Subcutaneous adipose tissue (tissue), 4 donors: ENCODE data around the gene TCEAL9. TPM values are rescaled to one million over a fixed set of nuclear protein-coding genes. Genes with fewer than 3 reads are reported as not detected.

Source experiments
- total RNA-seq, 4 donors: library from RNA; depleted of rRNA; stranded (reverse); fragments of >200 nt; gene quantifications; one replicate each; pipeline ENCODE4 v1.1.0, GENCODE V29; 2016
- TF ChIP-seq, protein P1 (sequence below): fragments of 450-650 bp; IDR thresholded peaks from one replicate; pipeline ENCODE4 v1.5.1; 2016; ENCODE audit warnings: low read depth, mild to moderate bottlenecking, control low read depth, antibody characterized with exemption, moderate library complexity

Gene TCEAL9, protein sequence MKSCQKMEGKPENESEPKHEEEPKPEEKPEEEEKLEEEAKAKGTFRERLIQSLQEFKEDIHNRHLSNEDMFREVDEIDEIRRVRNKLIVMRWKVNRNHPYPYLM
- 10 to 100 TPM; 38.8 to 90.0 (median 60.0) TPM for total RNA-seq

DNA sequence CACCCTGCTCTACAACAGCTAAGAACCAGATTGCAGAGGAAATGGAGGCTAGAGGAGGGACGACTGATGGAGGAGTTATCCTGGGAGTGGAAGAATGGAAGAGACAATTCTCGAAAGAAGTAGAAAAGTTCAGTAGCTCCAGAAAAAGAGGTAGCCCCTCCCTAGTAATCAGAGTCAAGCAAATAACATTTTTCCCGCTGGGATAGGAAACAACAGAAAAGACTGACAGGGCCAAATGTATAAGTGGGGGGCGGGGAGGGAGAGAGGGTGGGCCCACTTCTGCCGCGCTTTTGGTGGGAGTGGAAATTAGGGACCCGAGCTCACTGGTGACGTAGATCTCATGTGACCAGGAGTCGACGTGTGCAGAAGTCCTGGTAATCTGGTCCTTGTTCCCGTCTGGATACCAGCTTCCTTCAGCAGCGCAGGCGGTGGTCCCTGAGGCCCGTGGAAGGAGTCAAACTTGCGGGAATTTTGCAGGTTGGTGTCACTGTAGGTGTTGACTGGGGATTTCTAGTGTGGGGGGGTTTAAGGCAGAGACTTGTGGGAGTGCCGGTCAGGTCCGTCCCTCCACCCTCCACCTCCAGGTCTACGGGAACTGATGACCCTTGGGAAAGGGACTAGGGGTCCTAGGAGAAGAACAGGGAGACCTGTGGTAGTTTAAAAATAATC, at the start of gene TCEAL9:
TSS of gene TCEAL9 (plus strand) at position 377 of the 669 bp plus-strand sequence. CDS start 1,179 bp downstream, outside the sequence.
- TF ChIP-seq, protein P1, sequence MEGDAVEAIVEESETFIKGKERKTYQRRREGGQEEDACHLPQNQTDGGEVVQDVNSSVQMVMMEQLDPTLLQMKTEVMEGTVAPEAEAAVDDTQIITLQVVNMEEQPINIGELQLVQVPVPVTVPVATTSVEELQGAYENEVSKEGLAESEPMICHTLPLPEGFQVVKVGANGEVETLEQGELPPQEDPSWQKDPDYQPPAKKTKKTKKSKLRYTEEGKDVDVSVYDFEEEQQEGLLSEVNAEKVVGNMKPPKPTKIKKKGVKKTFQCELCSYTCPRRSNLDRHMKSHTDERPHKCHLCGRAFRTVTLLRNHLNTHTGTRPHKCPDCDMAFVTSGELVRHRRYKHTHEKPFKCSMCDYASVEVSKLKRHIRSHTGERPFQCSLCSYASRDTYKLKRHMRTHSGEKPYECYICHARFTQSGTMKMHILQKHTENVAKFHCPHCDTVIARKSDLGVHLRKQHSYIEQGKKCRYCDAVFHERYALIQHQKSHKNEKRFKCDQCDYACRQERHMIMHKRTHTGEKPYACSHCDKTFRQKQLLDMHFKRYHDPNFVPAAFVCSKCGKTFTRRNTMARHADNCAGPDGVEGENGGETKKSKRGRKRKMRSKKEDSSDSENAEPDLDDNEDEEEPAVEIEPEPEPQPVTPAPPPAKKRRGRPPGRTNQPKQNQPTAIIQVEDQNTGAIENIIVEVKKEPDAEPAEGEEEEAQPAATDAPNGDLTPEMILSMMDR: no peak

DNA sequence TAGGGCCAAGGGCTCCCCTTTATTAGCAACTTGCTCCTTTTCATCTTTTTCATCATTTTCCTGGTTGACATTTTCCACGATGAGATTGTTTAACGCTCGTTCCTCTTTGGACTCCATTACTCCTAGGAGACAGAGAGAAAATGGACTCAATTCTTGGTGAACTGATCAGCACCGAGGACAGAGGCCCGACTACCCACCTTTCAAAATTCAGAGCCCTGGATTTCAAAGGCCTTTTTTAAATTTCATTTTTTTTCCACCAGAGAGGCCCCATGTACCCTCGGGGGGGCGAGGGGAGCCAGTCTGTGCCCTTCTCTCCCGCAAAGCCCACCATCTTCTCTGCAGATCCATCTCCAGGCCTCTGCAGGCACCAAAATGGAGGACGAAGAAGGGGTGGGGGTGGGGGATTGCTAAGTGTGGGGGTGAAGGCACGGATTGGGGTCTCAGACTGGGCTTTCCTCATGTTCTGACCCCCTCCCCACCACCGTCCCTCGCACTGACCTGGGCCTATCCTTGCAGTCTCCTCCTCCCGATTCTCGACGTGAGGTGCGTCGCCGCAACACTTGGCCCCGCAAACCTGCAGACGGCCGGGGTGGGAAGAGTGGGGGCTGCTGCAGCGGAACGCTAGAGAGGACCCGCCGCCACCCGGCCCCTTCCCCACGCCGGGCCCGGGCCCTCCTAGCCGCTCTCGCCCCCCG, 46.3 kb upstream of the TCEAL9 start:
- TF ChIP-seq, protein P1: no peak

DNA sequence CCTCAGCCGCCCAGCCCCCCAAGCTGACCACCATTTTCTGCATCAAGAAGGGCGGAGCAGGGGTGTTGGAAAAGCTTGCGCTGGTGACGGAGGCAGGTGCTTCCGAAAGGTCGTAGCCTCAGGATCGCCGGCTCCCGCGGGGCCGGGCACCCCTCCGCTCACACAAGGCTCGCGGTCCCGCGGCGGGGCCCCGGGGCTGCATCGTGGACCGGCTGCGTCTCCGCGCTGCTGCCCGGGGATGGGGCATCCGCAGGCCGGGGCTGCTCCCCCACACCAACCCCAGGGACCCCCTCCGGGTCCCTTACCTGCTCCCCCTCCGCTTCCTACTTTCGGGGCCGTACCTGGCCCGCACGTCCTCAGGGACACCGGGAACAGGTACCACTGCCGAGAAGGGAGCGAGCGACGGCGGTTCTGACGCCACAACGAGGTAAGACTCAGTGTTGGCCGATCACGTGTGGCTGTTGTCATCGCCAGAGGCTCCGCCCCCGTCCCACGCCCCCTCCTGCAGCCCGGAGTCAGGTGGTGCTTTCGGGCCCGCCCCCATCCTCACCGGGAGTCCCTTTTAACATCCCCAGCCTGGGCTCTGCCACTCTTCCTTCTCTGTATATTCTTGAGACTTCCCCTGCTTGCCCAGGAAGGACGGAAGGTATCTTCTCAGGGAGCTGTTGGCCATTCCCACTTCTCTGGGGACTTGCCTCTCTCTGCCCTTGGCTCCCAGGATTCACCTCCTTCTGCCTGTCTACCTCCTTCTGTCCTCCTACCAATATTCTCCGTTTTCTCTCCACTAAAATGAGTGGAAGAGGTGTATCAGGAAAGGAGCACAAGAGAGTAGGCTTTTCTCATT, 45.5 kb upstream of the TCEAL9 start, which contains the start of gene BEX2:
TSS of gene BEX2 (minus strand) at position 436 of the 844 bp plus-strand sequence. CDS start 1,014 bp downstream, outside the sequence.
- TF ChIP-seq, protein P1: no peak

DNA sequence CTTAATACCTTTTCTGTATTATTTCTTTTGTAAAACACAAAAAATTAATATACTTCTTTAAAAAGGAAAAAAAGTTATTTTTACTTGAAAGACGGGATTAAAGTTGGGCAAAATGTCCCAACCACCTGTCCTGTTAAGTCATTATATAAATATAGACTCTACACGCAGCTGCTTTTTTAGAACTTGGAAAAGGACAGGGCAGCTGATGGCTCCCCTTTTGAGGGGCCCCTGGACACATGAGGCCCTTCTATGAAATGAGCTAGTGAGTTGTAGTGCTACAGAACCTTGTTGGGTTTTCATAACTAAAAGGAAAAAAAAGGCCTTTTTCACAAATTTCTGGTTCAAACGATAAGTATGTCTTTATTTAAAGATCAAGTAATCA, 44.9 kb upstream of the TCEAL9 start:
- TF ChIP-seq, protein P1: no peak

DNA sequence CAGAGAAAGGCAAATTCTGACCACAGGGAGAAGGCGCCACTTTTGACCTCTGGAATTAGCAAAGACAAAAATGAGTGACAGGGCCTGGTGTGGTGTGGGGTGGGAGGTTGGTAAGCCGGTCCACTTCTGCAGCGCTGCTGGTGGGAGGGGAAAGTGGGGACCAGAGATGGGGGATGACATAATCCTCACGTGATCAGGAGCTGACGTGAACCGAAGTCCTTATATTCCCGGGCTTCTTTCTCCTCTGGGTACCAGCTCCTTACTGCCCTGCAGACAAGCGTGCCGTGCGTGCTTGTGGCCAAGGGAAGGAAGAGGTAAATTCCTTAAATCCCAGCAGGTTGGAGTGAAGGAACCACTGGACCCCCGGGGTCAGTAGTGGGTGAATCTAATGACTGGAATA, 26.3 kb upstream of the TCEAL9 start, which contains the start of gene TCEAL7:
TSS of gene TCEAL7 (plus strand) at position 249 of the 400 bp plus-strand sequence. CDS start 1,165 bp downstream, outside the sequence.
- TF ChIP-seq, protein P1: no peak

DNA sequence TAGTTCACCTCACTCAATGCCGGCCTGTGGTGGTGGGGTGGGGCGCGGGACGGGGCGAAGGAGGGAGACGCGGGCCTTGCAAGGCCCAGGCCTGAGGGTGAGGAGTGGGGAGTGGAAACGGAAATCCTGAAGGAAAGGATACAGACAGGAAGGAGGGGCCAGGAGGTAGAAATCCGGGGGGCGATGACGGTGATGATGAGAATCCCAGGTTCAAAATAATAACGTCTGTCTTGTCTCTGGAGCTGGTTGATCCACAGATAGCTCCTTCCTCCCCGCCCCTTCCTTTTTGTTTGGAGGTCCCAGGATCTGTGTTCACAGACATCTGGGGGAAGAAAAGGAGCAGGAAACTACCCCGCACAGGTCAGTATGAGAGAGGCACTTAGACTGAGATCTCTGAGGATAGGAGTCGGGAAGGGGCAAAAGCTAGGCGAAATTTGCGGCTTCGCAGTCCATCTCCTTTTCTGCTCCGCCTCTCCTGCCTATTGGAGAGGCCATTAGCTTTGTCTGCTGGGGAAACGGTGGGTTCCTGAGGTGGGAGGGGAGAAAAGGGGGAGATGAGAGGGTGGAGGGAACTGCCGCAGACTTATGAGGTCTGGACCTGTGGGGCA, 25.5 kb upstream of the TCEAL9 start:
- TF ChIP-seq, protein P1: no peak
